Activated naive CD4-positive, alpha-beta T cell (primary cell): ENCODE measurements around the gene CHST8.

ENCODE experiments used
- DNase-seq, 4 experiments: peaks; one replicate each; lab custom pipeline; 2025; lab: John Stamatoyannopoulos, UW

CHST8 gene

GRCh38 chr19:33769208-33769607, 147.5 kb downstream of the CHST8 start:
- DNase-seq: no peak

GRCh38 chr19:33770107-33770506, 148.4 kb downstream of the CHST8 start:
- no peak for DNase-seq

- DNase-seq: peak in 3 of 4 experiments; percentile 20 to 40 (median 35)
These were observed 149.8 kb downstream of the CHST8 start for GRCh38 chr19:33771384-33772101.

GRCh38 chr19:33772102-33772857, 150.5 kb downstream of the CHST8 start:
- DNase-seq: no peak

GRCh38 chr19:33772858-33773180, 151.1 kb downstream of the CHST8 start:
- DNase-seq: no peak

GRCh38 chr19:33773704-33774624, 152.2 kb downstream of the CHST8 start:
- no peak for DNase-seq

GRCh38 chr19:33774751-33775150, 153.0 kb downstream of the CHST8 start:
- no peak for DNase-seq

GRCh38 chr19:33775731-33776487, 154.2 kb downstream of the CHST8 start:
- no peak for DNase-seq

- DNase-seq: no peak
These were observed 155.6 kb downstream of the CHST8 start for GRCh38 chr19:33777351-33777750.

- DNase-seq: no peak
These were observed 156.0 kb downstream of the CHST8 start for GRCh38 chr19:33777753-33778088.

- DNase-seq: peak; percentile 76 to 81 (median 80)
These were observed 156.5 kb downstream of the CHST8 start for GRCh38 chr19:33778089-33778791.

GRCh38 chr19:33779849-33780248, 158.1 kb downstream of the CHST8 start:
- no peak for DNase-seq

GRCh38 chr19:33780251-33780650, 158.5 kb downstream of the CHST8 start:
- DNase-seq: no peak

GRCh38 chr19:33780746-33781145, 159.0 kb downstream of the CHST8 start:
- DNase-seq: no peak

GRCh38 chr19:33781415-33781935, 159.7 kb downstream of the CHST8 start:
- no peak for DNase-seq

GRCh38 chr19:33781996-33782395, 160.2 kb downstream of the CHST8 start:
- DNase-seq: no peak

- no peak for DNase-seq
These were observed 162.7 kb downstream of the CHST8 start for GRCh38 chr19:33784432-33784831.

GRCh38 chr19:33785795-33786194, 164.0 kb downstream of the CHST8 start:
- no peak for DNase-seq

GRCh38 chr19:33788676-33789075, 166.9 kb downstream of the CHST8 start:
- no peak for DNase-seq

GRCh38 chr19:33789344-33789743, 167.6 kb downstream of the CHST8 start:
- DNase-seq: no peak
